PFSK-1 (cell line): Measurements from ENCODE around the gene CALML6.

Source experiments
- FOXP2 ChIP-seq: optimal IDR thresholded peaks from 2 replicates; pipeline ENCODE3; 2011; ENCODE audit warnings: borderline replicate concordance, control low read depth, inconsistent platforms; ENCODE audit not compliant: insufficient read depth; ENCODE audit errors: extremely low read length, extremely low read depth
- POLR2AphosphoS5 ChIP-seq: IDR thresholded peaks from 2 replicates; pipeline ENCODE4 v1.6.1; 2012; ENCODE audit warnings: low read depth, mild to moderate bottlenecking, control low read depth, low read length, moderate library complexity
- REST ChIP-seq, 2 experiments: IDR thresholded peaks; 2 replicates each; pipeline versions ENCODE4 v1.6.1 to v1.8.0; 2011 to 2012; ENCODE audit warnings: low read depth in 2 of 2, low read length in 2 of 2, control low read depth in 1 of 2, inconsistent platforms in 1 of 2, mild to moderate bottlenecking in 1 of 2, moderate library complexity in 1 of 2; ENCODE audit not compliant: insufficient read depth in 1 of 2
- SIN3A ChIP-seq: IDR thresholded peaks from 2 replicates; pipeline ENCODE4 v1.6.1; 2012; ENCODE audit warnings: mild to moderate bottlenecking, low read length, moderate library complexity, borderline replicate concordance; ENCODE audit not compliant: insufficient read depth
- TAF1 ChIP-seq: IDR thresholded peaks from 2 replicates; pipeline ENCODE4 v1.6.1; 2012; ENCODE audit warnings: low read length, control low read depth, borderline replicate concordance; ENCODE audit not compliant: insufficient read depth

Gene CALML6

GRCh38 chr1:1874901-1875300, 40.2 kb upstream of the CALML6 start:
- no peak for TF ChIP-seq SIN3A
- no peak for TF ChIP-seq TAF1
- no peak for TF ChIP-seq FOXP2
- no peak for TF ChIP-seq POLR2AphosphoS5
- TF ChIP-seq REST (IDR thresholded peaks at IDR 0.05; ENCODE audit: insufficient read depth in 1 of 2, low read depth in 2 of 2, low read length in 2 of 2): no peak

- TF ChIP-seq SIN3A (no peak), FOXP2 (no peak), REST (IDR thresholded peaks at IDR 0.05; ENCODE audit: insufficient read depth in 1 of 2, low read depth in 2 of 2, low read length in 2 of 2) (no peak), TAF1 (no peak), POLR2AphosphoS5 (no peak)
Measured at GRCh38 chr1:1875932-1876331, 39.1 kb upstream of the CALML6 start.

- no peak for TF ChIP-seq SIN3A
- TF ChIP-seq FOXP2: no peak
- no peak for TF ChIP-seq TAF1
- no peak for TF ChIP-seq REST (IDR thresholded peaks at IDR 0.05; ENCODE audit: insufficient read depth in 1 of 2, low read depth in 2 of 2, low read length in 2 of 2)
- TF ChIP-seq POLR2AphosphoS5: no peak
Measured at GRCh38 chr1:1876335-1876930, 38.6 kb upstream of the CALML6 start.

GRCh38 chr1:1877865-1878436, 37.1 kb upstream of the CALML6 start:
- no peak for TF ChIP-seq REST (IDR thresholded peaks at IDR 0.05; ENCODE audit: insufficient read depth in 1 of 2, low read depth in 2 of 2, low read length in 2 of 2)
- TF ChIP-seq POLR2AphosphoS5: no peak
- TF ChIP-seq SIN3A: no peak
- TF ChIP-seq TAF1: no peak
- no peak for TF ChIP-seq FOXP2

- TF ChIP-seq TAF1 (no peak), FOXP2 (no peak), SIN3A (no peak), REST (IDR thresholded peaks at IDR 0.05; ENCODE audit: insufficient read depth in 1 of 2, low read depth in 2 of 2, low read length in 2 of 2) (no peak), POLR2AphosphoS5 (no peak)
Measured at GRCh38 chr1:1879942-1880341, 35.1 kb upstream of the CALML6 start.
